BLaER1 treated with 17β-estradiol and CSF1 and Interleukin-3, amounts not matched to agents 10 nM and 100 nM (cell line): ENCODE measurements around the gene KIRREL2.
A peak's percentile ranks its signal among the peaks of the same experiment; 100 is the strongest.

Source experiments
- H3K27ac ChIP-seq, 11 experiments: shearing (Covaris generic); formaldehyde crosslinking; 2 replicates each; pipeline ENCODE4 v1.8.1; 2022
- H3K27me3 ChIP-seq, 11 experiments: shearing (Covaris generic); formaldehyde crosslinking; 2 replicates each; pipeline ENCODE4 v1.8.1; 2022
- H3K36me3 ChIP-seq, 11 experiments: shearing (Covaris generic); formaldehyde crosslinking; 2 replicates each; pipeline ENCODE4 v1.8.1; 2022
- H3K4me1 ChIP-seq, 10 experiments: shearing (Covaris generic); formaldehyde crosslinking; 2 replicates each; pipeline ENCODE4 v1.8.1; 2022
- H3K4me2 ChIP-seq, 11 experiments: shearing (Covaris generic); formaldehyde crosslinking; 2 replicates each; pipeline ENCODE4 v1.8.1; 2022
- H3K4me3 ChIP-seq, 10 experiments: shearing (Covaris generic); formaldehyde crosslinking; 2 replicates each; pipeline ENCODE4 v1.8.1; 2022
- H3K9ac ChIP-seq, 11 experiments: shearing (Covaris generic); formaldehyde crosslinking; 2 replicates each; pipeline ENCODE4 v1.8.1; 2022
- H3K9me3 ChIP-seq, 11 experiments: shearing (Covaris generic); formaldehyde crosslinking; replicated peaks in 1 of 11; 2 replicates each; pipeline ENCODE4 v1.8.1; 2022
- H4K20me1 ChIP-seq, 11 experiments: shearing (Covaris generic); formaldehyde crosslinking; 2 replicates each; pipeline ENCODE4 v1.8.1; 2022
- Cebpa-rat ChIP-seq, 11 experiments: shearing (Covaris generic); IDR thresholded peaks; 2 replicates each; pipeline ENCODE4 v1.8.1; 2022

KIRREL2 gene

DNA sequence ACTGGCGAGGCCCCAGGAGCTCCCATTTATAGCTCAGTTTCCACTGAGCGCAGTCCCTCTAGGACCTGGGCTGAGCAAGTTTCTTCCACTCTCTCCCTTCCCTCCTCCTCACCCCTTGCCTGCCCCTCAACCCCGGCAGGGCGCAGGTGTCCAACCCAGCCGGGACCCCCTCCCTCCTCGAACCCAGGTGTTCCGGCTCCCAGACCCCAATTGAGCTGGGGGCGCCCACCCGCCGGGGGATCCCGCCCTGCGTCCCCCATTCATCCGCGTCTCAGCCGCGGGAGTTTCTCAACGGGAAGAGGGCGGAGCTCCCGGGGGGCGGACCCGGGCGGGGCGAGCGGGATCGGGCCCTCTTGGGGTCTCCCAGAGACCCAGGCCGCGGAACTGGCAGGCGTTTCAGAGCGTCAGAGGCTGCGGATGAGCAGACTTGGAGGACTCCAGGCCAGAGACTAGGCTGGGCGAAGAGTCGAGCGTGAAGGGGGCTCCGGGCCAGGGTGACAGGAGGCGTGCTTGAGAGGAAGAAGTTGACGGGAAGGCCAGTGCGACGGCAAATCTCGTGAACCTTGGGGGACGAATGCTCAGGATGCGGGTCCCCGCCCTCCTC, at the start of gene KIRREL2:
TSS of gene KIRREL2 (plus strand) at position 366 of the 604 bp plus-strand sequence. CDS start at position 575, 209 bp downstream.
- Histone ChIP-seq H3K27me3 (peaks cover 77 to 100% (median 93%) of the 10 kb centered on the region in 11 experiments), H4K20me1 (peaks cover 0 to 17% (median 0%) of the 10 kb centered on the region in 11 experiments; a peak in 6 of 22 replicates), H3K9me3 (peaks cover 0 to 12% (median 0%) of the 10 kb centered on the region in 11 experiments; a peak in 2 of 22 replicates), H3K36me3 (no peaks in the 10 kb centered on the region), H3K27ac (peak within 1 kb of the TSS in 3 of 11 experiments; percentile 16 to 33 (median 22); a peak in 5 of 22 replicates), H3K4me3 (peak within 1 kb of the TSS; percentile 55 to 73 (median 66)), H3K4me1 (peaks cover 10 to 20% (median 16%) of the 10 kb centered on the region in 10 experiments), H3K4me2 (peak within 1 kb of the TSS; percentile 76 to 98 (median 92)), H3K9ac (peak within 1 kb of the TSS; percentile 41 to 73 (median 70); a peak in 21 of 22 replicates)
- no peak for TF ChIP-seq Cebpa-rat (IDR thresholded peaks at IDR 0.05)

GRCh38 chr19:35807633-35808032, 49.1 kb upstream of the KIRREL2 start:
- Histone ChIP-seq H3K4me3 (no peak overlapping the region), H3K9ac (no peak overlapping the region), H3K4me1 (peaks cover 27 to 77% (median 70%) of the 10 kb centered on the region in 10 experiments), H4K20me1 (no peaks in the 10 kb centered on the region; a peak in 1 of 22 replicates), H3K4me2 (peak overlapping the region in 8 of 11 experiments; percentile 9 to 72 (median 57); a peak in 10 of 22 replicates), H3K36me3 (no peaks in the 10 kb centered on the region), H3K9me3 (peaks cover 0 to 3% (median under 1%) of the 10 kb centered on the region in 11 experiments; a peak in 8 of 22 replicates), H3K27me3 (no peaks in the 10 kb centered on the region), H3K27ac (peak overlapping the region in 4 of 11 experiments; percentile 30 to 53 (median 38); a peak in 8 of 22 replicates)
- no peak for TF ChIP-seq Cebpa-rat (IDR thresholded peaks at IDR 0.05)

DNA sequence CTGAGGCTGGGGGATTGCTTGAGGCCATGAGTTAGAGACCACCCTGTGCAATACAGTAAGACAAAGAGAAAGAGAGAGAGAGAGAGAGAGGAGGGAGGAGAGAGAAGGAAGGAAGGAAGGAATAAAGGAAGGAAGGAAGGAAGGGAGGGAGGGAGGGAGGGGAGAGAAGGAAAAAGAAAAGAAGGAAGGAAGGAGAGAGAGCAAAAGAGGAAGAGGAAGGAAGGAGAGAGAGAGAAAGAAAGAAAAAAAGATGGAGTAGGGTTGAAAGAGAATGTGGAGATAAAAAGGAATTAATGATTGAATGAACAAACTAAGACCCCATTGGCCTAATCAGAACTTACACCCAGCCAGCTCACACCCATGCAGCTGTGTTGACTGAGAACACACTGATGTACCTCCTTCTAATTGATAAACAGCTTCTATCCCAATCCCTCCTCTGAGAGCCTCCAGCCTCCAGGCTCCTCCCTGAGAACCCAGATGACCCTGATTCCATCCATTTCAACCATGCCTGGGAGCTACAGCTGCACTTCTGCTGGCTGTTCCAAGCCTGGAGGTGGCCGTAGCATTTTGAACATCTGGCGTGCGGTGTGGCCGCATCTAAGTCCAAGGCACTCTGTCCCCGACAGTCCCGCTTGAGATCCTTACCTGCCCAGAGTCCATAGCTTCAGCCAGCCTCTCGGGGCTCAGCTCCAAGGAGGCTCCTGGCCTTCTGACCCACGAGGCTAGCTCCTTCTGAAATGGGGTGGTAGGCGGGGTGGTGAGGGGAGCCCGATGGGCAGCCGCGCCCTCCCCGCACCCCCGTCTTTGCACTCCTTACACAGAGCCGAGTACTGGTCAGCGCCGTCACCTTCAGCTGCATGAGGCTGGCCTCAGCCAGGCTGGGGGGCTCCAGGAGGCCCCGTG, 45.1 kb upstream of the KIRREL2 start:
- Histone ChIP-seq H3K27ac (peak overlapping the region in 3 of 11 experiments; percentile 30 to 34 (median 32); a peak in 4 of 22 replicates), H3K27me3 (no peaks in the 10 kb centered on the region), H3K9ac (no peak overlapping the region), H3K4me1 (peaks cover 3 to 38% (median 35%) of the 10 kb centered on the region in 10 experiments; a peak in 17 of 20 replicates), H4K20me1 (no peaks in the 10 kb centered on the region; a peak in 1 of 22 replicates), H3K9me3 (no peaks in the 10 kb centered on the region), H3K4me3 (no peak overlapping the region), H3K4me2 (peak overlapping the region in 6 of 11 experiments; percentile 1 to 31 (median 22); a peak in 8 of 22 replicates), H3K36me3 (no peaks in the 10 kb centered on the region)
- TF ChIP-seq Cebpa-rat (IDR thresholded peaks at IDR 0.05), result no peak

GRCh38 chr19:35812220-35813042, 44.3 kb upstream of the KIRREL2 start, which contains the start of gene PRODH2:
Gene PRODH2 (minus strand): TSS chr19:35812845. CDS start chr19:35812805, 40 bp downstream.
- Histone ChIP-seq H4K20me1 (no peaks in the 10 kb centered on the region; a peak in 1 of 22 replicates), H3K36me3 (no peaks in the 10 kb centered on the region), H3K9me3 (no peaks in the 10 kb centered on the region), H3K9ac (no peak within 1 kb of the TSS), H3K27me3 (no peaks in the 10 kb centered on the region), H3K4me3 (no peak within 1 kb of the TSS), H3K27ac (peak within 1 kb of the TSS in 3 of 11 experiments; percentile 30 to 34 (median 32); a peak in 5 of 22 replicates), H3K4me1 (peaks cover 3 to 33% (median 30%) of the 10 kb centered on the region in 10 experiments; a peak in 17 of 20 replicates), H3K4me2 (peak within 1 kb of the TSS in 6 of 11 experiments; percentile 1 to 31 (median 22); a peak in 6 of 22 replicates)
- TF ChIP-seq Cebpa-rat (IDR thresholded peaks at IDR 0.05), result no peak

DNA sequence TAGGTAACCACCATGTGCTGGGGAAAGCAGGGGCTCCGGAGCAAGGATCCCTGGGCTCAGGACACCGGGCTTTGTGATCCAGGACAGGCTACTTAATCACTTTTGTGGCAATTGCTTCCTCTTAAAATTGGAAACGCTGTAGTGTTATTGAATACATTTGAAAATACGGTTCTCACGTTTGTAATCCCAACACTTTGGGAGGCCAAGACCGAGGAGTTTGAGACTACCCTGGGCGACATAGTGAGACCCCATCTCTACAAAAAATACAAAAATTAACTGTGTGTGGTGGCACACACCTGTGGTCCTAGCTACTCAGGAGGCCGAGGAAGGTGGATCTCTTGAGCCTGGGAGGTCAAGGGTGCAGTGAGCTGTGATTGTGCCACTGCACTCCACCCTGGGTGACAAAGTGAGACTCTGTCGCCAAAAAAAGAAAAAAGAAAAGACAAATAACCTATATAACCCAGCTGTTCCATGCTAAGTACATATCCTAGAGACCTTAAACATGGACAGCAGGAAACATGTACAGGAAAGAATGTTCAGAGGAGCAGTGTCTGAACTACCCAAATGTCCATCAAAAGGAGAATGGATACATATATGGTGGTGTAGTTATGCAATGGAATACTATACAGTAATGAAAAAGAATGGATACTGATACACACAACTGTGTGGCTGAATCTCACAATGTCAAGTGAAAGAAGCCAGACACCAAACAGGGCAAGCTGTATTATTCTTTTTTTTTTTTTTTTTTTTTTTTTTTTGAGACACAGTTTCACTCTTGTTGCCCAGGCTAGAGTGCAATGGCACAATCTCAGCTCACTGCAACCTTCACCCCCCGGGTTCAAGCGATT, 43.4 kb upstream of the KIRREL2 start:
- Histone ChIP-seq H3K27ac (peak overlapping the region in 1 of 11 experiments; percentile 34; a peak in 1 of 22 replicates), H4K20me1 (no peaks in the 10 kb centered on the region; a peak in 1 of 22 replicates), H3K4me1 (peaks cover 3 to 26% (median 22%) of the 10 kb centered on the region in 10 experiments; a peak in 17 of 20 replicates), H3K27me3 (no peaks in the 10 kb centered on the region), H3K9me3 (no peaks in the 10 kb centered on the region), H3K4me3 (no peak overlapping the region), H3K9ac (no peak overlapping the region), H3K4me2 (no peak overlapping the region), H3K36me3 (no peaks in the 10 kb centered on the region)
- no peak for TF ChIP-seq Cebpa-rat (IDR thresholded peaks at IDR 0.05)

GRCh38 chr19:35816262-35816661, 40.4 kb upstream of the KIRREL2 start:
- no peak overlapping the region for H3K27ac ChIP-seq
- H3K36me3 ChIP-seq, result no peaks in the 10 kb centered on the region
- peak overlapping the region in 1 of 11 experiments; percentile 16; a peak in 1 of 22 replicates for H3K4me2 ChIP-seq
- H3K9me3 ChIP-seq, result no peaks in the 10 kb centered on the region
- H3K27me3 ChIP-seq, result no peaks in the 10 kb centered on the region
- H3K4me1 ChIP-seq, result peaks cover 11 to 30% (median 23%) of the 10 kb centered on the region in 10 experiments; a peak in 18 of 20 replicates
- H3K4me3 ChIP-seq, result no peak overlapping the region
- no peak overlapping the region for H3K9ac ChIP-seq
- no peak for TF ChIP-seq Cebpa-rat (IDR thresholded peaks at IDR 0.05)
- no peaks in the 10 kb centered on the region; a peak in 1 of 22 replicates for H4K20me1 ChIP-seq

DNA sequence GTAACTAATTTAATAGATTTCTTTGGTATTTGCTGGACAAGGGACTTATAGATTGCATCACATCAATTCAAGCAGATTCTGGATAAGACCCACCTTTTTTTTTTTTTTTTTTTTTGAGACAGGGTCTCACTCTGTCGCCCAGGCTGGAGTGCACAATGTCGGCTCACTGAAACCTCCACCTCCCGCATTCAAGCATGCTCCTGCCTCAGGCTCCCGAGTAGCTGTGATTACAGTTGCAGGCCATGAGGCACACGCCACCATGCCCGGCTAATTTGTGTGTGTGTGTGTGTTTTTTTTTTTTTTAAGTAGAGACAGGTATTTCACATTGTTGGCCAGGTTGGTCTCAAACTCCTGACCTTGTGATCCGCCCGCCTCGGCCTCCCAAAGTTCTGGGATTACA, 39.9 kb upstream of the KIRREL2 start:
- H3K27me3 ChIP-seq, result no peaks in the 10 kb centered on the region
- H3K36me3 ChIP-seq, result no peaks in the 10 kb centered on the region
- TF ChIP-seq Cebpa-rat (IDR thresholded peaks at IDR 0.05), result peak in 1 of 11 experiments; percentile 23; a peak in 1 of 22 replicates
- H4K20me1 ChIP-seq, result no peaks in the 10 kb centered on the region; a peak in 1 of 22 replicates
- peaks cover 11 to 25% (median 19%) of the 10 kb centered on the region in 10 experiments; a peak in 18 of 20 replicates for H3K4me1 ChIP-seq
- H3K9ac ChIP-seq, result no peak overlapping the region
- no peak overlapping the region for H3K4me3 ChIP-seq
- H3K27ac ChIP-seq, result no peak overlapping the region
- no peak overlapping the region for H3K4me2 ChIP-seq
- H3K9me3 ChIP-seq, result no peaks in the 10 kb centered on the region
